K562 (cell line): ENCODE results near the gene SMIM35. TPM values are rescaled to one million over a fixed set of nuclear protein-coding genes. Genes with fewer than 3 reads are reported as not detected.

ENCODE experiments used
- ATAC-seq: fragments of 200-7000 bp; cut with Tn5 transposase; 3 replicates; pipeline ENCODE4 v1.9.1; 2020; ENCODE audit warnings: moderate library complexity
- BruUV-seq: library from RNA; stranded (reverse); fragments of 400-500 nt; replicated peaks from 2 replicates; lab custom pipeline; 2021; lab: Mats Ljungman, UMichigan
- CTCF ChIA-PET: fragments of 300-600 bp; formaldehyde crosslinking; extraction: SDS; loops from one replicate; lab custom pipeline; 2021; ENCODE audit warnings: low intra/inter-chr PET ratio; lab: Yijun Ruan, JAX
- POLR2A ChIA-PET: fragments of 300-600, 350-650 bp; sonication (Branson Sonifier 250); formaldehyde crosslinking; extraction: SDS; loops from one replicate; lab custom pipeline; 2021; ENCODE audit warnings: antibody characterized with exemption, inconsistent platforms; lab: Yijun Ruan, JAX
- DNase-seq, 4 experiments: peaks; one replicate each; pipeline versions ENCODE4 v3.0.0 to v3.0.0-alpha.2; 2011 to 2018; ENCODE audit warnings: low spot score in 3 of 4, mixed read lengths in 3 of 4; ENCODE audit errors: extremely low read depth in 1 of 4
- FAIRE-seq: peaks from 2 replicates; lab custom pipeline; 2011; peaks lifted over from hg19 to GRCh38; lab: Jason Lieb, UNC
- H2AFZ ChIP-seq: 2 replicates; pipeline ENCODE4 v1.6.0; 2011; ENCODE audit warnings: low read depth, low read length, control low read depth, inconsistent platforms
- H3K27ac ChIP-seq: fragments of 200-600 bp; 3 replicates; pipeline ENCODE4 v1.8.0; 2011; ENCODE audit warnings: low read depth, mild to moderate bottlenecking, control low read depth, inconsistent platforms, low read length, moderate library complexity, mixed read lengths; ENCODE audit errors: extremely low read depth
- H3K27me3 ChIP-seq, 2 experiments: fragments of 300-600 bp in 1 of 2; 2 replicates in 1 of 2; 3 replicates in 1 of 2; pipeline versions ENCODE4 v1.6.0 to v1.8.0; 2011; ENCODE audit warnings: inconsistent platforms in 2 of 2, low read length in 2 of 2, mild to moderate bottlenecking in 1 of 2, mixed read lengths in 1 of 2, moderate library complexity in 1 of 2; ENCODE audit not compliant: control insufficient read depth in 2 of 2, insufficient read depth in 2 of 2
- H3K36me3 ChIP-seq: fragments of 300-600 bp; 3 replicates; pipeline ENCODE4 v1.8.0; 2011; ENCODE audit warnings: mild to moderate bottlenecking, low read length, inconsistent platforms; ENCODE audit not compliant: control insufficient read depth, insufficient read depth
- H3K4me1 ChIP-seq, 2 experiments: fragments of 200-600 bp in 1 of 2; replicated peaks in 1 of 2; 2 replicates in 1 of 2; 3 replicates in 1 of 2; pipeline versions ENCODE4 v1.5.1 to v1.8.0; 2011; ENCODE audit warnings: inconsistent platforms in 2 of 2, low read length in 2 of 2, mild to moderate bottlenecking in 1 of 2, mixed read lengths in 1 of 2, moderate library complexity in 1 of 2; ENCODE audit not compliant: control insufficient read depth in 2 of 2, insufficient read depth in 2 of 2
- H3K4me2 ChIP-seq: 2 replicates; pipeline ENCODE4 v1.6.1; 2011; ENCODE audit warnings: low read length, control low read depth, inconsistent platforms, mixed read lengths; ENCODE audit not compliant: insufficient read depth
- H3K4me3 ChIP-seq: fragments of 200-600 bp; sonication (generic), shearing (Covaris generic); 2 replicates; pipeline ENCODE4 v1.5.1; 2016; ENCODE audit warnings: control low read depth, inconsistent platforms
- H3K79me2 ChIP-seq: fragments of 200-600 bp; 3 replicates; pipeline ENCODE4 v1.8.0; 2011; ENCODE audit warnings: low read length, inconsistent platforms; ENCODE audit not compliant: control insufficient read depth, insufficient read depth
- H3K9ac ChIP-seq, 2 experiments: 2 replicates each; pipeline versions ENCODE4 v1.6.0 to v1.6.1; 2011; ENCODE audit warnings: low read depth in 2 of 2, low read length in 2 of 2, control low read depth in 1 of 2, inconsistent platforms in 1 of 2, mild to moderate bottlenecking in 1 of 2, mixed read lengths in 1 of 2; ENCODE audit not compliant: insufficient read depth in 1 of 2
- H3K9me1 ChIP-seq: one replicate; pipeline ENCODE4 v1.6.0; 2011; ENCODE audit warnings: inconsistent platforms, mild to moderate bottlenecking, low read length, moderate library complexity; ENCODE audit not compliant: control insufficient read depth, insufficient read depth
- H3K9me3 ChIP-seq: replicated peaks from 2 replicates; pipeline ENCODE4 v1.5.1; 2011; ENCODE audit warnings: low read depth, low read length, inconsistent platforms; ENCODE audit not compliant: control insufficient read depth, insufficient read depth
- H4K20me1 ChIP-seq: replicated peaks from 2 replicates; pipeline ENCODE4 v1.6.1; 2011; ENCODE audit warnings: low read length, inconsistent platforms, mixed read lengths; ENCODE audit not compliant: control insufficient read depth, insufficient read depth
- CBFB ChIP-seq: sonication (generic); formaldehyde crosslinking; IDR thresholded peaks from 2 replicates; pipeline ENCODE4 v1.4.0; 2020; ENCODE audit warnings: mild to moderate bottlenecking, missing genetic modification reagents
- CBX8 ChIP-seq: fragments of 200-600 bp; sonication (generic); IDR thresholded peaks from 2 replicates; pipeline ENCODE4 v1.6.1; 2012; ENCODE audit warnings: borderline replicate concordance, mixed run types, low read depth, mild to moderate bottlenecking, moderate library complexity, mixed read lengths, low read length, control low read depth, inconsistent platforms; ENCODE audit not compliant: poor library complexity, severe bottlenecking; ENCODE audit errors: extremely low read depth
- CHAMP1 ChIP-seq: fragments of 450-650 bp; IDR thresholded peaks from 2 replicates; pipeline ENCODE4 v1.6.1; 2016; ENCODE audit warnings: mild to moderate bottlenecking
- CREB1 ChIP-seq, 2 experiments: sonication (generic) in 1 of 2; formaldehyde crosslinking in 1 of 2; IDR thresholded peaks; 2 replicates each; pipeline versions ENCODE4 v1.6.1 to v1.8.0; 2012 to 2022; ENCODE audit warnings: inconsistent platforms in 1 of 2, mild to moderate bottlenecking in 1 of 2, missing genetic modification reagents in 1 of 2, moderate library complexity in 1 of 2
- ETV6 ChIP-seq, 3 experiments: fragments of 150-350 bp in 1 of 3; sonication (generic) in 1 of 3; formaldehyde crosslinking in 1 of 3; IDR thresholded peaks; 2 replicates each; pipeline versions ENCODE4 v1.6.1 to v1.8.0; 2014 to 2022; ENCODE audit warnings: borderline replicate concordance in 2 of 3, low read depth in 2 of 3, antibody characterized with exemption in 1 of 3, low read length in 1 of 3, mild to moderate bottlenecking in 1 of 3, missing genetic modification reagents in 1 of 3
- GABPA ChIP-seq: fragments of 200-800 bp; sonication (Bioruptor generic); conservative IDR thresholded peaks from 2 replicates; pipeline ENCODE4 v1.6.1; 2016; ENCODE audit warnings: low read depth, missing genetic modification characterization, missing compliant biosample characterization
- KAT7 ChIP-seq: sonication (generic); formaldehyde crosslinking; IDR thresholded peaks from 2 replicates; pipeline ENCODE4 v1.8.0; 2022; ENCODE audit warnings: missing genetic modification reagents, mild to moderate bottlenecking, borderline replicate concordance
- THAP7 ChIP-seq: fragments of 250-450 bp; sonication (Bioruptor Pico); IDR thresholded peaks from 2 replicates; pipeline ENCODE4 v1.5.0; 2021
- THRB ChIP-seq: fragments of 450-650 bp; formaldehyde crosslinking; conservative IDR thresholded peaks from 2 replicates; pipeline ENCODE4 v1.4.0; 2022; ENCODE audit warnings: mild to moderate bottlenecking, missing genetic modification characterization
- TRIM28 ChIP-seq: fragments of 450-650 bp; IDR thresholded peaks from 2 replicates; pipeline ENCODE4 v1.6.1; 2017
- XRCC4 ChIP-seq: IDR thresholded peaks from one replicate; pipeline ENCODE4 v1.6.1; 2011; ENCODE audit not compliant: insufficient read depth, insufficient read length; ENCODE audit errors: extremely low read depth
- ZNF408 ChIP-seq: fragments of 250-450 bp; sonication (Bioruptor Pico); IDR thresholded peaks from 2 replicates; pipeline ENCODE4 v1.4.0; 2020; ENCODE audit warnings: low read depth, mild to moderate bottlenecking, moderate library complexity
- ZNF717 ChIP-seq: fragments of 250-450 bp; sonication (Bioruptor Pico); IDR thresholded peaks from 2 replicates; pipeline ENCODE4 v1.5.0; 2021
- ZSCAN32 ChIP-seq: fragments of 450-650 bp; formaldehyde crosslinking; IDR thresholded peaks from 2 replicates; pipeline ENCODE4 v1.4.0; 2020; ENCODE audit warnings: mild to moderate bottlenecking, moderate library complexity
- WGBS: fragments of 100-300 bp; shearing (Covaris generic); methylation state at CpG from one replicate; pipeline ENCODE4 v1.1.6; 2016; ENCODE audit warnings: low coverage, mixed read lengths; ENCODE audit not compliant: insufficient coverage; ENCODE audit errors: missing lambda C conversion rate; 5-methylcytosine and 5-hydroxymethylcytosine counted together
- in situ Hi-C: fragments of 300-500 bp; cut with MboI; formaldehyde crosslinking; loops from 4 replicates; pipeline ENCODE4 v1.15.0; 2018; ENCODE audit warnings: inconsistent platforms, mixed read lengths
- intact Hi-C: fragments of 100-400 bp; cut with micrococcal nuclease; formaldehyde crosslinking; loops from 2 replicates; pipeline ENCODE4 v1.14.2; 2022
- polyA plus RNA-seq, 8 experiments: library from polyadenylated mRNA; depleted of rRNA in 4 of 8; stranded (reverse) in 5 of 8; unstranded in 3 of 8; fragments of >200 nt; fragmentation: Nextera tagmentation in 2 of 8; fragmentation: Illumina TruSeq in 1 of 8; extraction: Ambion mirVana in 2 of 8; extraction: Trizol in 1 of 8; gene quantifications; 2 replicates each; pipeline versions ENCODE4 v1.2.1 to v1.2.3, GENCODE V29; 2011 to 2014; ENCODE audit warnings: inconsistent platforms in 1 of 8, missing spikeins in 1 of 8
- total RNA-seq, 7 experiments: library from RNA; depleted of rRNA in 6 of 7; stranded (reverse); fragments of >200 nt in 6 of 7; fragmentation: Illumina TruSeq in 2 of 7; extraction: Trizol in 2 of 7; gene quantifications; 2 replicates each; pipeline versions ENCODE4 v1.2.1 to v1.2.3, GENCODE V29; 2011 to 2021; ENCODE audit warnings: low replicate concordance in 1 of 7

Gene SMIM35
- total and polyA plus RNA-seq, 9 of the 15 experiments (the other 6 are each of a cell fraction or from before 2014, with no cell fraction given) = 0.03 TPM; not detected in 7

GRCh38 chr11:117970400-117971024 lies 116.3 kb downstream of the SMIM35 start:
- Histone ChIP-seq H3K79me2 (no peaks in the 10 kb centered on the region), H3K9ac (peak overlapping the region in 1 of 2 experiments; percentile 54; a peak in 1 of 4 replicates), H3K9me3 (no peaks in the 10 kb centered on the region), H3K36me3 (no peaks in the 10 kb centered on the region), H3K27me3 (no peaks in the 10 kb centered on the region), H4K20me1 (no peaks in the 10 kb centered on the region), H2AFZ (peak overlapping the region; percentile 72), H3K9me1 (no peaks in the 10 kb centered on the region), H3K4me2 (no peak overlapping the region), H3K4me1 (peaks cover 8 to 22% of the 10 kb centered on the region in 2 experiments; a peak in 4 of 5 replicates), H3K4me3 (no peak overlapping the region), H3K27ac (no peak overlapping the region)
- in situ Hi-C loops = no loop called here
- FAIRE-seq (peak; percentile 32), ATAC-seq (peak; percentile 62), DNase-seq (no peak)
- no TSS peak for BruUV-seq
- POLR2A ChIA-PET = interaction anchor here (0.7 to 1.6 kb wide), 3 partner anchors 8 to 16 kb away, joined by 4 to 5 read pairs (median 4); no protein-coding TSS in a partner anchor
- 39% methylated on average over 4 of the region's 4 CpGs for whole genome bisulfite sequencing
- CTCF ChIA-PET = no interaction called here
- intact Hi-C loops = no loop called here
- TF ChIP-seq ETV6 (IDR thresholded peaks at IDR 0.05; ENCODE audit: borderline replicate concordance in 1 of 2, low read depth in 2 of 2, low read length in 1 of 2) (peak in 1 of 2 experiments; percentile 71; a peak in 1 of 4 replicates), ETV6 (CRISPR knock-in tag; IDR thresholded peaks at IDR 0.05; ENCODE audit: borderline replicate concordance) (no peak), GABPA (0 out of 2 replicates have a peak, but pooled peaks have one; percentile 17), XRCC4 (no peak), CBX8 (no peak), CHAMP1 (no peak), ZNF717 (CRISPR knock-in tag) (no peak), CREB1 (IDR thresholded peaks at IDR 0.05) (no peak), CREB1 (CRISPR knock-in tag; IDR thresholded peaks at IDR 0.05) (no peak), THAP7 (CRISPR knock-in tag) (no peak), ZNF408 (CRISPR knock-in tag) (no peak), CBFB (CRISPR knock-in tag) (no peak), TRIM28 (no peak), KAT7 (CRISPR knock-in tag) (no peak), ZSCAN32 (CRISPR knock-in tag) (no peak), THRB (no peak)
